Tibial nerve (tissue), 4 donors: ENCODE results near the gene MIOX.

Experiments used
- EP300 ChIP-seq, 2 donors: sonication (generic); formaldehyde crosslinking; IDR thresholded peaks; one replicate each; pipeline ENCODE4 v1.6.1; 2017; ENCODE audit warnings: antibody characterized with exemption in 2 of 2, mild to moderate bottlenecking in 1 of 2
- POLR2A ChIP-seq, 2 donors: fragments of 450-650 bp; IDR thresholded peaks; one replicate each; pipeline ENCODE4 v1.6.1; 2017; ENCODE audit warnings: antibody characterized with exemption in 2 of 2, mild to moderate bottlenecking in 2 of 2, moderate library complexity in 2 of 2
- TF ChIP-seq, protein P1 (sequence below), 5 experiments: fragments of 200-600 bp in 3 of 5; fragments of 450-650 bp in 2 of 5; sonication (generic) in 3 of 5; IDR thresholded peaks; one replicate each; pipeline ENCODE4 v1.5.1; 2016 to 2019; ENCODE audit warnings: antibody characterized with exemption in 5 of 5, mild to moderate bottlenecking in 3 of 5, moderate library complexity in 2 of 5

- no peak for TF ChIP-seq POLR2A (IDR thresholded peaks at IDR 0.05)
- TF ChIP-seq, protein P1, sequence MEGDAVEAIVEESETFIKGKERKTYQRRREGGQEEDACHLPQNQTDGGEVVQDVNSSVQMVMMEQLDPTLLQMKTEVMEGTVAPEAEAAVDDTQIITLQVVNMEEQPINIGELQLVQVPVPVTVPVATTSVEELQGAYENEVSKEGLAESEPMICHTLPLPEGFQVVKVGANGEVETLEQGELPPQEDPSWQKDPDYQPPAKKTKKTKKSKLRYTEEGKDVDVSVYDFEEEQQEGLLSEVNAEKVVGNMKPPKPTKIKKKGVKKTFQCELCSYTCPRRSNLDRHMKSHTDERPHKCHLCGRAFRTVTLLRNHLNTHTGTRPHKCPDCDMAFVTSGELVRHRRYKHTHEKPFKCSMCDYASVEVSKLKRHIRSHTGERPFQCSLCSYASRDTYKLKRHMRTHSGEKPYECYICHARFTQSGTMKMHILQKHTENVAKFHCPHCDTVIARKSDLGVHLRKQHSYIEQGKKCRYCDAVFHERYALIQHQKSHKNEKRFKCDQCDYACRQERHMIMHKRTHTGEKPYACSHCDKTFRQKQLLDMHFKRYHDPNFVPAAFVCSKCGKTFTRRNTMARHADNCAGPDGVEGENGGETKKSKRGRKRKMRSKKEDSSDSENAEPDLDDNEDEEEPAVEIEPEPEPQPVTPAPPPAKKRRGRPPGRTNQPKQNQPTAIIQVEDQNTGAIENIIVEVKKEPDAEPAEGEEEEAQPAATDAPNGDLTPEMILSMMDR (IDR thresholded peaks at IDR 0.05), result no peak
- no peak for TF ChIP-seq EP300 (IDR thresholded peaks at IDR 0.05)
Measured at GRCh38 chr22:50504369-50505211, 17.9 kb downstream of the MIOX start.
